ENCODE results near the gene ARSG. TPM values are rescaled to one million over a fixed set of nuclear protein-coding genes. Genes with fewer than 3 reads are reported as not detected.

The ARSG gene
- total RNA-seq, 4 donors from 2014 or later, result 3.1 to 6.8 (median 4.4) TPM

DNA sequence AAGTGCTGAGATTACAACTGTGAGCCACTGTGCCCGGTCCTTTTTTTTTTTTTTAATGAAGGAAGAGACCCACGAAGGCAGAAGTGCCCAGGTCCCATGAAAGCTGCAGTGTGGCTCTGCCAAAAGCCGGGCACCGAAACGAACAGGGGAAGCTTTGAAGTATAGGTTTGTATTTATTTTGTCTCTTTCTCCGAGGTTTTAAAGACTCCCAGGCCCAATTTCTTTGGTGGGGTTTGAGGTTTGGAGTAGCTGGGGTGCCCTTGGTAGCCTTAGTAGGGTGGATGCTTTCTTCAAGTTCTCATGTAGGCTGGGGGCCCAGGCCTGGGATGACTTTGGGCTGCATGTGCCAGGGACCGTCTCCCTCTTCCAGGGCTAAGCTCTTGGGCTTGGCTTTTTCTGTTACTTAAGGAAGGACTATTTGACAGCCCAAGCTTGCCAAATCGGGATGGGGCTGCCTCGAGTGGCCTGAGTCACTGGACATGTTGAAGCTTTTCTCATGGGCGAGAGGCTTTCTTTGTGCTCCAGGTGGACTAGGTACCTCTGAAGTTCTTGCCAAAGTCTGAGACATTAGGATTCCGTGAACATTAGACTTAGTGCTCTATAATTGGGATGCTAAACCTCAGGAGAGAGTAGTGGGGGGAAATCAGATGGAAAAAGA, 99.7 kb downstream of the ARSG start:
- TF ChIP-seq, protein P1, sequence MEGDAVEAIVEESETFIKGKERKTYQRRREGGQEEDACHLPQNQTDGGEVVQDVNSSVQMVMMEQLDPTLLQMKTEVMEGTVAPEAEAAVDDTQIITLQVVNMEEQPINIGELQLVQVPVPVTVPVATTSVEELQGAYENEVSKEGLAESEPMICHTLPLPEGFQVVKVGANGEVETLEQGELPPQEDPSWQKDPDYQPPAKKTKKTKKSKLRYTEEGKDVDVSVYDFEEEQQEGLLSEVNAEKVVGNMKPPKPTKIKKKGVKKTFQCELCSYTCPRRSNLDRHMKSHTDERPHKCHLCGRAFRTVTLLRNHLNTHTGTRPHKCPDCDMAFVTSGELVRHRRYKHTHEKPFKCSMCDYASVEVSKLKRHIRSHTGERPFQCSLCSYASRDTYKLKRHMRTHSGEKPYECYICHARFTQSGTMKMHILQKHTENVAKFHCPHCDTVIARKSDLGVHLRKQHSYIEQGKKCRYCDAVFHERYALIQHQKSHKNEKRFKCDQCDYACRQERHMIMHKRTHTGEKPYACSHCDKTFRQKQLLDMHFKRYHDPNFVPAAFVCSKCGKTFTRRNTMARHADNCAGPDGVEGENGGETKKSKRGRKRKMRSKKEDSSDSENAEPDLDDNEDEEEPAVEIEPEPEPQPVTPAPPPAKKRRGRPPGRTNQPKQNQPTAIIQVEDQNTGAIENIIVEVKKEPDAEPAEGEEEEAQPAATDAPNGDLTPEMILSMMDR (IDR thresholded peaks at IDR 0.05; ENCODE audit: low read depth), result no peak

DNA sequence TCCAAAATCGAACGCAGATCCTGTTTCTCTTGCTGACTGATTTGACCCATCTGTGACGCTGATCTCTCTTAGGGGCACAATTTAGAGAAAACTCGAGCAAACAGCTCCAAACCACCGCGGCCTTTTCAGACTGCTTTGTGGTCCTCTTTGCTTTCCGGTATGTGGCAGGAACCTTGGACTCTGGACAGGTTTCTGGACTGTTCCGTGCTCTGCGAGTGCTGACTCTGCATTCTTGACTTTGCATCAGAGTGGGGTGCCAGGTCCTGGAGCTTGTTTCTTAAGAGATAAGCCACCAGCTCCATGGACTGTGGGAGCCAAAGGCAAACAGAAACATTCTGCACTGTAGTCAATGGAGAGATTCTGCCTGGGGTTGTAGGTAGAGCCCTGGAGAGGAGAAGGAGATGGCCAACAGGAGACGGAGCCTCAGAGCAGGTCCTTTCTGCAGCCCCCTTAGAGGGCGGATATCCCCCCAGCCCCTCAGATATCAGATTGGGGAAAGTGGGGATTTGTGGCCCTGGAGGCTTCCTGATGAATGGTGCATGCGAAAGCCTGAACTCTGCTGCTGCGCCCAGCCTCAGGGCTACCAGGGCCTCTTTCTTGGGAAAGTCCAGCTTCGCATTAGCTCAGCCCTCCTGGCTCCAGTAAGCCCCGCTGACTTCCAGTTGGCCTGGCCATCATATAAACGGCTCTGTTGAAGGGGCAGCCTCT, 100.4 kb downstream of the ARSG start:
- TF ChIP-seq, protein P1 (IDR thresholded peaks at IDR 0.05; ENCODE audit: low read depth), result no peak

DNA sequence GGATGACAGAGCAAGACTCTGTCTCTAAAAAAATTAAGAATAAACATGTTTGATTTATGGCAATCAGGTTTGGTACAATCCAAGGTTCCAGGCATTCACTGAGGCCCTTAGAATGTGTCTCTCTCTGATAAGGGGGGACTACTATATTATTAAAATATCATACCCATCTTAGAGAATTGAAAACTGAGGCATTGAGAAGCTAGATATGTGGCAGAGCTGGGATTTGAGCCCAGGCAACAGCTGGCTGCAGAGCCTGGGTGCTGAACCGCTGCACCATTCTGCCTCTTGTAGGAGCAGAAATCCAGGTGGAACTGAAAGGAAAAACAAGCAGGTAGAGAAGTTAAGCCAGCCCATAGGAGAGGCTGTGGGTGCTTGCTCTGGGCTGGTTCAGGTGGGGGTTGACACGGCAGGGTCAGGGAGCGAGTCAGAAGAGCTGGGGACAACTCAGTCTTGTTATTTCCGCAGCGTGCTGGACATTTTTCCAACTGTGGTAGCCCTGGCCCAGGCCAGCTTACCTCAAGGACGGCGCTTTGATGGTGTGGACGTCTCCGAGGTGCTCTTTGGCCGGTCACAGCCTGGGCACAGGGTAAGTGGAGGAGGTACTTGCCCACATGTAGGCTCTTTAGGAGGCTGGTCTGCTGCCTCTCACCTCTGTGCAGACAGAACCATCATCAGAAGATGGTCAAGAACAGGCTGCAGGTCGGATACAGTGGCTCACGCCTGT, 103.5 kb downstream of the ARSG start:
- TF ChIP-seq, protein P1 (IDR thresholded peaks at IDR 0.05; ENCODE audit: low read depth), result no peak

DNA sequence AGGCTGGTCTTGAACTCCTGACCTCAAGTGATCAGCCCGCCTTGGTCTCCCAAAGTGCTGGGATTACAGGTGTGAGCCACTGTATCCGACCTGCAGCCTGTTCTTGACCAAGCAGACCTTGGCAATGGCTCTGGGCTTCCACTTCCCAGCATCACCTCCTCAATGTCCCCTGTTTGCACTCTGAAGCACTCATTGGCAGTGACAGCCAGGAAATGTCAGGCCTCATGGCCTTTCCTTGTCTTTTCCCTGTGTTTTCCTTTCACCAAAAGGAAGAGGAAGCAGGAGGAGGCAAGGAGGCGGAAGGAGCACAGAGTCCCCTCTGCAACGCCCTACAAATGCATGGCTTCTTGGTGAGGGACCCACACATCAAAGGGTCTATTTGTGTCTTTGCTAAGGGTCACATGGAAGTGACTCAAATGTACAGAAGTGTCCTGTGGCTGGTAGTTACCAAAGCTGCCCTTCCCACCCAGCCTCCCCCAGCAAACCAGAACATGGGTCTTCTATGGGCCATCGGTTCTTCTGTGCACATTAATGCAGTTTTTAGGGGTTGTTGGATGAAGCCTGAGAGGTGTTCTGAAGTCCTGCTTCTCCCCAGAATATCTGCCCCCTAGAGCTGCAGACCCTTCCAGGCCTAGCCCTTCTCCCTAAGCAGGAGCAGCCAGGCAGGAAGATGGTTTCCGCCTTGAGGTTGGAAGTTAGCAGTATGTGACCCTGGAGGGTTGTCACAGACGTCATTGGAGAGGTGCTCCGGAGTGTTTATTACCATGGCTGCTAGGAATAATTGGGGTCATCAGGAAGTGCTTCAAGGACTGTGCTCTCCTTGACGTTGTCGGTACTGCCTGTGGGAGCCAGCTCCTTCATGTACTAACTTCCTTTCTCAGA, 105.2 kb downstream of the ARSG start:
- TF ChIP-seq, protein P1 (IDR thresholded peaks at IDR 0.05; ENCODE audit: low read depth), result no peak

DNA sequence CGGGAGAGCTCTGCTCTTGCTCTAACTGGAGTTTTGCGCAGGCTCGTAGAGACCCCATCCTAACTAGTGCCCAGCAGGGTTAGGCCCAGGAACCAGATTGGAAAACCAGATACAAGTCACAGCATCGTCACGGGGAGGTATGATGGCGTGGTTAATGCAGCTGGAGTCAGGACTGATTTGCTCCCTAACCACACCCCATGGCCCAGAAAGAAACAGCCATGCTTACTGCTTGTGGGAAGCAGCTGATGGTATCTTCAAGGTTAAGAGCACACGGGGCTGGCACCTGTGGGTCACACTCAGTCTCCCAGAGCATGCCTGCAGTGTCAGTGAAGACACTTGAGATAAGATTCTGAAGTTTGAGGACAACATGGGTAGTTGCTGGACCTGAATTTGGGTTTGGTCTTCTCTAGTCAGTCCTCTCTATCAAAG, 105.8 kb downstream of the ARSG start:
- TF ChIP-seq, protein P1 (IDR thresholded peaks at IDR 0.05; ENCODE audit: low read depth), result no peak

DNA sequence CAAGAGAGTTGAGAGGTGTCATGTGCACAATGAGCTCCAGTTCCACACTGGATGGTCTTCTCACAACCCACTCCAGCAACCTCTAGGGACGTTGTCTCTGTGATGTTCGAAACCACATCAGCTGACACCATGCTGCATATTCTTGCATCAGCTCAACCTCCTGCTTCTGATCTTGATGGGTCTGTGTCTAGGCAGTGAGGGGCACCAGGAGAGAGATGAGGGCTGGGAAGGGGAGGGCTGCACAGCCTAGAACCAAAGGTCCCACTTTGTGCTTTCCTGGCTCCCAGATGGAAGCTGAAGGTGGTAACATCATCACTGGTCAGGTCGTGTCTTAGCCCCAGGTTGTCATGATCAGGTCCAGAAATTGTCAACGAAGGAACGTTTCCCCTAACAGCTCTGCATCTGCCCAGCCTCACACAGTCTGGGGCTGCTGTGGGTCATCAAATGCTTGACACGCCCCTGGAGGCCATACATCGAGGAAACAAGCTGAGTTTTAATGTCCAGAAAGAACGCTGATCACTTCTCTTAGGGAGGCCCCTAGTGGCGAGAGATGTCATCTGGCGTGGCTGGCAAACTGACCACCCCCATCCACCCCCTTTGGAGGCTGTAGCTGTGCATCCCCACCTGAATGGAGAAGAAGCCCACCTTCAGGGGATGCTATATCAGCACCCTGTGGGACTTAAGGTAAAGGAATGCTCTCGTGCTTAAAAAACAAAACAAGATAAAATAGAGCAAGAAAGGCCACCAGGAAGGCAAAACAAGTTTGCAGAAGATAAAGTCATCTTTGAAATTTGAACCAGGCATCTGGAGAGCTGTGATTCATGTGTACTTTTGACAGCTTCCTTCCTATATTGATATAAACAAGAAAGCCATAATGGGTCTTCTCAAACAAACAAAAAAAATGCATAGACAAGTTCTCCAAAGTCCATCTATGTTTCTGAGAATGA, 107.7 kb downstream of the ARSG start:
- TF ChIP-seq, protein P1 (IDR thresholded peaks at IDR 0.05; ENCODE audit: low read depth), result no peak

Measured in subcutaneous adipose tissue (tissue), 4 donors.